SK-N-MC (cell line): ENCODE results near the gene KCNH2.

Experiments used
- EZH2 ChIP-seq: fragments of 200-600 bp; sonication (generic); IDR thresholded peaks from one replicate; pipeline ENCODE4 v1.6.1; 2017; ENCODE audit warnings: antibody characterized with exemption
- POLR2AphosphoS5 ChIP-seq: IDR thresholded peaks from 2 replicates; pipeline ENCODE4 v1.6.1; 2012; ENCODE audit warnings: mild to moderate bottlenecking, low read depth, low read length, borderline replicate concordance

- TF ChIP-seq POLR2AphosphoS5 (no peak), EZH2 (no peak)
Observed at GRCh38 chr7:150977382-150978125, 567 bp downstream of the KCNH2 start.
